GM18498 (cell line): Measurements from ENCODE around the gene CSMD2.

Experiments
- ATAC-seq: cut with Tn5 transposase; IDR thresholded peaks from one replicate; pipeline ENCODE4 v1.9.1; 2021; ENCODE audit warnings: mild to moderate bottlenecking, moderate library complexity; ENCODE audit not compliant: unreplicated experiment

CSMD2 gene

DNA sequence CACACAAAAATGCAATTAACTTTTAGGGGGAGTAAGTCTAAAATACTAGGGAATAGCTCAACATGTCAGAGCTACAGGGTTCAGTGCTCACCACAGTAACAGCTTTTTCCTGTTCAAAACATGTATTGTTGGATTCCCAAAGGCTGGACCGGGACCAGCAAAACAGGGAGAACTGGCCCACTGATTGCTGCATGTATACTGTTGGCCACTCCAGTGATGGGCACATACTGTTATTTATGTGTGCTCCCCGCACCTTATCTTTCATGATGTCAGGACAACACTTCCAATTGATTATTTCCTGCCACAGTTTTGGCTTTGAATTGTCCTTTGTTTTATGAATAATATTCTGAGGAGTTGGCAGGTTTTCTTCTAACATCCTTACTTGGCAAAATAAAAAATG is 250.5 kb downstream of the CSMD2 start:
- no peak for ATAC-seq

DNA sequence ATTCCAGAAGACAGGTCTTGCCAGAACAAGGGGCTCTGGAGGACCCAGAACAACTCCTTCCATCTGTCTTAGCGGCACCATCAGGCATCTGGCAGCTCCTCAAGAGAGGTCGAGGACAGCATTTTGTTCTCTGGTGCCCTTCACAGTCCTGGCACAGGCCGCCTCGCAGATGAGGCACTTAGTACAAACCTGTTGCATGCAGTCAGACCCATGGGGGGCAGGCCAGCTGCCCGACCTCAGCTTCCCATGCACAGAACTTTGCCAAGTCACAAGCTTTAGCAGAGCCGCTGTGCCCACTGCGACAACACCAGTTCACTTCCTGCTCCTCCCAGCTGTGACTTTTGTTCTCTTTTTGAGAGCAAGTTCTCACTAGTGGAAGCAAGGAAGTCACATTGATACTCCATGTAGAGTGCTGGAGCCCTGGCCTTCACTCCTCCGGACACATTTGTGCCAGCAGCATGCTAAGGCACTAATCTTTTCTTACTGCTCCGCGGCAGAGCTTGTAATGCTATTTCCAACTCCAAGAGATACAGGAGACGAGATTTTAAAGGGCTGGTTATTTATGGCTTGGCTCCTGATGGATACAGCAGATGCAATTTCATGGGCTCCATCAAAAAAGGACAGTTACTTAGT is 256.6 kb downstream of the CSMD2 start:
- ATAC-seq = no peak

DNA sequence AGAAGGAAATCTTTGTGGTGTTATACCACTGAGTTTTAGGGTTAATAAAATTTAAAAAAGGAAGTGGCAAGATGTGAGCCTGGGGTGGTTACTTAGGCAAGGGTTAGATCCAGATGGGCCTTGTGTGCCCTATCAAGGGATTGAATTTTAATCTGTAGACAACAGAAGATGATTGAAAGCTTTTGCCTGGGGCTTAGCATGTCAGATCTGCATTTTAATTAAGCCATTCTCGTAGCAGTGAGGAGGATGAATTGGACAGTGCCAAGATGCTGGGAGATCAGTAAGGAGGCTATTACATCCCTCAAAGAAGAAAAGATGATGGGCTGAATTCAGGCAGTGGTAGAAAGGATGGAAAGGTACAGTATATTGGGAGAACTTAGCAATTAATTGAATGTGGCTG is 258.9 kb downstream of the CSMD2 start:
- no peak for ATAC-seq

DNA sequence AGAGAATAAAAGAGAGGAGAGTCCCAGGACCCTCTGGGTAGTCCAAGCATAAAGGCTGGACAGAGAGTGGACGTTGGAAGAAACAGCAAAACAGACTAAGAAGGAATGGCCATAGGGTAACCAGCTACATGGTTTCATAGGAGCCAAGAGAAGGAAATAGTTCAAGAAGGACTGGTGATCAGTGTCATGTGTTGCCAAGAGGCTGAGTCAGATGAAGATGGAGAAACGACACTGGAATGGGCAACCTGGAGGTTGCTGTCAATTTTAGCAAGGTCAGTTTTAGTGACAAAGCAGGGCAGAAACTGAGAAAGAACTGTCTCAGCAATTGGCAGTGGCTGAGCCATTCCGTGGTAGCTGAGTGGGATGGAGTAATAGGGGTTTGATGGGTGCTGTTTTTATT is 259.8 kb downstream of the CSMD2 start:
- no peak for ATAC-seq

DNA sequence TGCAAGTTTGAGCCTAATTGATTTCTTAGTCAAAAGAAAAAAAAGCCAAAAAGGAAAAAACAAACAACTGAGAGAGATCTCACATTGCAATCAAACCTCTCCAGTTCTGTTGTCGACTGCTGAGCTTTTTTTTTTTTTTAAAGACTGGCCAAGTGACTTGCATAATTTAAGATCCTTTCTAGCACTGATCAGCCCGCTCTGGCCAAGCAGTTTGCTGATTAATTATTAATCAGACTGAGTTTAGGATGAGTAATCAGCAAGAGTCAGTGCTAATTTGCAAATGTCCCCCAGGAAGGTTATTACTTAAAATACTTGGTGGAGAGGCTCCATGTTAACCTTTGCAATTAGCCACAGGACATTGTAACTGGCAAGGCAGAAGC is 261.8 kb downstream of the CSMD2 start:
- ATAC-seq = peak; percentile 63

DNA sequence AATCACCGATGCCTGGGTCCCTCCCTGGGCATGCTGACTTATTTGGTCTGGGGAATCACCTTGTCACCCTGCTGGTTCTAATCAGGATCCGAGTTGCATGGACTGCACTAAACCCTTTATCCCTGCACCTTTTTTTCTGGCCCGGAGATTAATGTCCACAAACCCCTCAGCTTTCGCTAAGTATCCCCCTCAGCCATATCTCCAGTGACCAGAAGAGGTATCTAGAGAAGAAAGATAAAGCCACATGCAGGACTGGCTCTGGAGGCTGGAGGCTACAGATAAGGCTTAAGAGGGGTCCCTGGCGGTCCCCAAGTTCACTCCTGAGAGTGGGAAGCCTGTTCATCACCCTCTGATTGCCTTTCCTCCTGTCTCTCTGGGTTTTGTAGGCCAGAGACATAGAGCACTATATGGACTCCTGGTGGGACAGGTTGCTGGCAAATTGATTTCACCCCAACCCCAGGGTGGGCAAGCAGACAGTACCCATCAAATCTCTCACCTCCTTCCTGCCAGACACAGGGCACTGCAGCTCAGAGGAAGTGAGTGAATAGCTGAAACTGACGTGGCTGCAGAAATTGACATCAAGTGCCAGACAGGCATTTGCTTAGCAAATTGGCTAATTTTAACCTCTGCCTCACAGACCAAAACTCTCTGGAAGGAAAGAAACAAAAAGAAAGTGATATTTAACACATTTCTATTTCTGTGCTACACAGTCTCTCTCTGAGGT is 262.4 kb downstream of the CSMD2 start:
- peak; percentile 91 for ATAC-seq

DNA sequence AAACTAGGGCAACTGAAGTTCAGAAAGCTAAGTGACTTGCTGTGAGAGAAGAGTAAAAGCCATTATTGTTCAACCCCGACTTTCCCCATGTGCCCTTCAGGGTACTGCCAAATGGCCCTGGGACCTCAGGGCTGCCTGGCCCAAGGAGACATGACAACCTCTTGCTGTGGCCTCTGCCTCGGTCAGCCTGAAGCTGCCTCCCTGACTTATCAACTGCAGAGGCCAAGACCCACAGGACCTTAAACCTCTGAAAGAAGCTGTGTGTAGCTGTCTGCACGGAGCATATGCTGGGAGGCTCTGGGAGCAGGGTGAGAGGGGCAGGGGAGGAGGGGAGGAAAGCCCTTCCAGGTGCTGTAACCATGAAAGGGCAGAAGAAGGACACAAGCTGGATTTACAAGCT is 265.3 kb downstream of the CSMD2 start:
- ATAC-seq = no peak

DNA sequence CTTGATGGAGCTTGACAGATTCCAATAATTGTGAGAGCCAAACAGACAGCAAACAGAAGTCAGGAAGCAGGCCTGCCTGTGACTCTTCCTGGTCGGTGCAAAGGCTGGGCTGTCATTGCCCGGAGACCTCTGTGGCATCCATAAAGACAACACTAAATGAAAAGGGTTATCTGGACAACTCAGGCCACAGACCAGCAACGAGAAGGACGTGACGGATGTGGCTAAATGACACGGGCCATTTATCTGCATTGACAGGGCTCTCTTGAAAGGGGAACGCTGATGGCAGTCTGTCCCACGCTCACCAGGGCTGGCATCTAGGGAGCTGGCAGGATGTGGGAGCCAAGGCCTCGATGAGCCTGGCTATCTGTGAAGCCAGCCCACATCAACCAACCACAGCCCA is 266.1 kb downstream of the CSMD2 start:
- no peak for ATAC-seq

GRCh38 chr1:33898406-33898805 is 266.6 kb downstream of the CSMD2 start:
- ATAC-seq = no peak

DNA sequence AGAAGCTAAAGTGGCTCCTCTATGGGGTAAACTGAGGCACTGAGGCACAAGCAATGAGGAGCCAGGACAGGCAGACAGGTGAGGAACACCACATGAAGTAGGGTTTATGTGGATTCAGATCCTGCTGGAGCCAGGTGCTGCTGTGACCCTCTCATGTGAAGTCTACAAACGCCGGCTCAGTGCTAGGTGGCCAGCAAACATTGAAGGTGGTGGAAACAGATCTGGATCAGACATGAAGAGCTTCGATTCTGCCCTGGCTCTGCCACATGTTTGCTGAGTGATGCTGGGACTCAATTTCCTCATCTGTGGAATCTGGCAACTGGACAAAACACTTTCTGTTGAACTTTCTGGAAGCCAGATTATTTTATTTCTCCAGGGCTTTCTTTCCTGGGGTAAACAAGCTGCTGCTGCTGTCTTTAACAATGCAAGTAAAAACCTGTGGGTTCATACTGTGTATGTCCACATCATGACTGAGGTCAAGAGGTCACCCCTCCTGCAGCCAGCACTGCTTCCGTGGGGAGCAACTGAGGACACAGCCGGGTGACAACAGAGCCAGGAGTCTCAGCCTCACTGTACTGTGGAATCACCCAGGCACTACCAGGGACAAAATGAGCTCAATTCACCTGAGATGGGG is 267.8 kb downstream of the CSMD2 start:
- ATAC-seq = no peak

- ATAC-seq = no peak
Measured at GRCh38 chr1:33895976-33896375, 269.1 kb downstream of the CSMD2 start.

DNA sequence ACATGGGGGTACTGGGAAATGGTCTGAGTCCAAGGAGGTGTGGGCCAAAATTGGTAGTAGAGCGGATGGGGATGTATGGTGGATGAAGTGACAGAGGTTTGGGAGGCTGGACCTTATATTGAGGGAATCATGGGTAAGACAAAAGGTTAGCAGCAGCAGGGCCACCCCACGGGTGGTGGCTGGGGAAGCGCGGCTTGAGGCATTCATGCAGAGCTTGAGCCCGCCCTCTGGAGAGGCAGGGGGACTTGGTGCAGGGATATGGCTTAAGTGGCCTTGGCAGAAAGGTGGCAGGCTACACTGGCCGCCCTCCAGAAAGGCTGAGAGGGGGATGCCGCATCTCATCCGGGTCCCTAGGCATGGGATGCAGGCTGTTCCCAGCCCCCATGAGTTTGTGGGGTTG is 269.6 kb downstream of the CSMD2 start:
- ATAC-seq = no peak

- no peak for ATAC-seq
Measured at GRCh38 chr1:33893147-33893830, 271.7 kb downstream of the CSMD2 start.

- no peak for ATAC-seq
Measured at GRCh38 chr1:33886496-33886895, 278.5 kb downstream of the CSMD2 start.

DNA sequence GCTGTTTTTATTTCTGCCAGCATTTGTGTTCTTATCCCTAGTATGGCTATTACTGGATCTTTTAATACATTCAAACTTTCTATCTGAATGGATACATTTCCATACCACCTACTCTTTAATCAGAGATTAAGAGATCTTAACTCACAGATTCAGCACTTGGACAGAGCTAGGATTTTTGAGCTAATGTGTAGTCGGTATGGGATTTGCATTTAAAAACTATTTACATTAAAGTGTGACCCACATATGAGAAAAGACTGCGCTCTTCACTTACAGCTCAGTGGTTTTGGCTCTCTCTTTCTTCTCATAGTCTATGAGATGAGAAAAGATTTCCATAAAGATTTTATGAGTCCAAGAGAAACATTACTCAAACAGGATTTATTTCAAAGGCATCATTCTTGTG is 284.7 kb downstream of the CSMD2 start:
- no peak for ATAC-seq

DNA sequence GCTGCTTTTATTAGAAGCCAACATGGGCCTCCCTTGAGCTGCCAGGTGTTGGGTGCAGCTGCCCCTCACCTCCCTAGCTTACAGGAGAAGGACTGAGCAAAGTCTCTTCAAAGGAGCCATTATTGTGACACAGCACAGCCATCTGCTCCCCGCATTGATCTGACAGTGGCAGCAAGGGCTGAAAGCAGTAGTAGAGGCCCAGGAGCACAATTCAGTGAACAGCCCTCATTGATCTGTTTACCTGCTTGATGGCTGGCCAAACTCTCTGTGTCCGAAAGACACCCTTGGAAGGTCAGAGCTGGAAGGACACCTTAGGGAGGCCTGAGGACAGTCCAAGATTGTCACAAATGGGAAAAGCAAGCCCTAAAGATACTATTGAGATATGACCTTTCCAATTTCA is 286.6 kb downstream of the CSMD2 start:
- no peak for ATAC-seq

DNA sequence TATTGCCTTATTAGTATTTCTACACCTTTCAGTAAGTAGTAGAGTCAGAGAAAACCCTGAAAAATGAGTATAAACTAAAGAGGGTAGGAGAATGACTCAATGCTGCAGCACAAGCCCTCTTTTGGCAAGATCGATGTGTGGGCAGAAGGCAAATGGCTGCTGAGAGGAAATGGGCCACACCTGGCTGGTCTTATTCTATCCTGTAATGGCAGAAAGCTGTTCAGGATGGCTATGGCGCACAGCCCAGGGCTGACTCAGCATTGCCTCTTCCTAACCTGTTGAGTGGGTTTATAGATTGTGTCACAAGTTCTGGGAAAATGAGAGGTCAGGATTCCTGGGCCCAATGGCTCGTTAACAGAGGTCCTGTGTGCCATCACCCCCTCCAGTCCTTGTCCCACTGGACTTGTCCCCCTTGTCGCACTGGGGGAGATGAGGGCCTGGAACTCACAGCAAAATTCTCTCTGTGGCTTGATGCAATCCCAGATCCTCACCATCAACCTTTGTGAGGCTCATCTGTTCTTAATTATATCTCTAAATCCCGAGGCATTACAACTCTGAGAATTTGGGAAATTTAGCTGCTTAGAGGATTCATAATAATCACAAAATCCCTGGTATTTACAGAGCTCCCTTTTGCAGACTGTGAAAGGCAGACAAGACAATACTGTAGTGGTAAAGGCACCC is 287.9 kb downstream of the CSMD2 start:
- ATAC-seq = no peak

- ATAC-seq = no peak
Measured at GRCh38 chr1:33875862-33876261, 289.2 kb downstream of the CSMD2 start.

DNA sequence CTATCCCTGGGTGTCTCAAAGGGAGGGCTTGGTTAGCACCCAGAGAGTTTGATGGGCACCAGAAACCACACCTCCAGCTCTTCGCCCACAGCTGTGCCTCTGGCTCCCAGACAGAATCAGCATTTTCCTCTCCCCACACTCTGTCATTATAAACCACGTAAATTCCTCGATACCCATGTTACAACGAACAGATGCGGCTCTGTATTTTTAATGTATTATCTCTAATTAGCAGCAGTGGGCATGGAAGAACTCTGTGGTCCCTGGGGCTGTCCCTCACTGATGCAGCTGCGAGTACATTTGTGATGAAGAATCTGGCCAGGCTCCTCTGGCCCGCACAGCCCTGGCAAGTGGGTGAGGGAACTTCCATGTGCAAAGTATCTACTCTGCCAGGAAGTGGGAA is 290.4 kb downstream of the CSMD2 start:
- ATAC-seq = no peak

DNA sequence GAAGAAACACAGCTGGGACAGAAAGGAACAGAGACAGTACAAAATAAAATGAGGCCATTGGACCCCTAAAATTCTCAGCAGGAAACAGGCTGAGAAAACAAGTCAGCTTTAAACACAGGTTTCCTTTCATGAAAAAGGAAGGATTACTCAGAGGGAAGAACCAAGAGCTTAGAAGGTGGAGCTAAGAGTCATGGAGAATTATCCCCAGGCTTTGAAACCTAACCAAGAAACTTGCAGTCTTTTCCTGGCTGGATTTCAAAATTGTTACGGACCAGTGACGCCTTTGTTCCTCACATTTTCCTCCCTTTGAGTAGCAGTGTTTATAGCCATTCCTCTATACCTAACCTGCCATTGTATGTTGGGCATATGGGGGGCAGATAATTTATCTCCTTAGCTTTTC is 292.3 kb downstream of the CSMD2 start:
- no peak for ATAC-seq

DNA sequence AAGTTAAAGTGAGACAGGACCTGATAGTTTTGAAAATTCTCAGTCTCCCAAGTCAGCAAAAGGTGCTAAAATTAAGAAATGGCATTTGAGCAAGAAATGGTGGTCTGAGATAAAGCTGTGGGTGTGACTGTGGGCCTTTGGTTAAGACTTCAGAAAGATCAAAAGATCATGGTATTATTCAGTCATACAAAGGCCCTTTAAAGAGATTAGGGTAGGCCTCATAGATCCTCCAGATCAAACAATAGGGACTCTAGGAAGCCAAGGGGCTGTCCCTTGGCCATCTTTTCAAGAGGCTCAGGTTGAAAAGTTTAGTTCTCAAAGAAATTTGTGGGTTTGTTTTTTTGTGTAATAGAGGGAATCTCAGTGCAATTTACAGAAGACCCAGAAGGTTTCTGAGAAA is 292.8 kb downstream of the CSMD2 start:
- ATAC-seq = no peak
